Activated T-cell treated with anti-CD3 and anti-CD28 coated beads, Interleukin-2, amount 50 U/mL, for 72 hours (primary cell): Measurements from ENCODE around the gene PTPMT1. TPM values are rescaled to one million over a fixed set of nuclear protein-coding genes. Genes with fewer than 3 reads are reported as not detected.
A peak's percentile ranks its signal among the peaks of the same experiment; 100 is the strongest.

Experiments
- ATAC-seq, 2 donors: fragments of 150-1000 bp; cut with Tn5 transposase; replicated peaks in 1 of 2; 2 replicates each; pipeline ENCODE4 v1.10.0; 2021; ENCODE audit warnings: moderate library complexity in 2 of 2, mild to moderate bottlenecking in 1 of 2
- DNase-seq, 2 donors: peaks; one replicate each; pipeline ENCODE4 v3.0.0; 2021 to 2022; ENCODE audit warnings: mixed read lengths in 1 of 2
- H3K27ac Mint-ChIP-seq: one replicate; pipeline ENCODE4 v1.8.0; 2022; ENCODE audit warnings: mild to moderate bottlenecking, moderate library complexity, mixed read lengths
- H3K27me3 Mint-ChIP-seq: one replicate; pipeline ENCODE4 v1.8.0; 2022; ENCODE audit warnings: low read depth, mixed read lengths
- H3K36me3 Mint-ChIP-seq, 2 donors: one replicate each; pipeline ENCODE4 v1.8.0; 2022; ENCODE audit warnings: mixed read lengths in 2 of 2, mild to moderate bottlenecking in 1 of 2; ENCODE audit not compliant: insufficient read depth in 2 of 2
- H3K4me1 Mint-ChIP-seq: one replicate; pipeline ENCODE4 v1.8.0; 2022; ENCODE audit warnings: low read depth, mixed read lengths
- H3K4me3 Mint-ChIP-seq, 2 donors: one replicate each; pipeline ENCODE4 v1.8.0; 2022; ENCODE audit warnings: mild to moderate bottlenecking in 2 of 2, mixed read lengths in 2 of 2, moderate library complexity in 2 of 2
- H3K9me3 Mint-ChIP-seq, 2 donors: one replicate each; pipeline ENCODE4 v1.8.0; 2022; ENCODE audit warnings: mixed read lengths in 2 of 2
- total RNA-seq, 2 donors: library from RNA; stranded (reverse); gene quantifications; one replicate each; pipeline ENCODE4 v1.2.3, GENCODE V29; 2022

The PTPMT1 gene
- total RNA-seq, 2 donors from 2014 or later: 37.0 to 40.1 TPM

GRCh38 chr11:47572715-47573255 is 7.4 kb downstream of the PTPMT1 start:
- no peak for ATAC-seq
- Mint-ChIP-seq H3K27me3 (no peaks in the 10 kb centered on the region), H3K27ac (no peak overlapping the region), H3K36me3 (peaks cover 4 to 14% of the 10 kb centered on the region in 2 donors), H3K4me3 (no peak overlapping the region), H3K4me1 (peaks cover 38% of the 10 kb centered on the region), H3K9me3 (no peaks in the 10 kb centered on the region)
- DNase-seq: no peak

DNA sequence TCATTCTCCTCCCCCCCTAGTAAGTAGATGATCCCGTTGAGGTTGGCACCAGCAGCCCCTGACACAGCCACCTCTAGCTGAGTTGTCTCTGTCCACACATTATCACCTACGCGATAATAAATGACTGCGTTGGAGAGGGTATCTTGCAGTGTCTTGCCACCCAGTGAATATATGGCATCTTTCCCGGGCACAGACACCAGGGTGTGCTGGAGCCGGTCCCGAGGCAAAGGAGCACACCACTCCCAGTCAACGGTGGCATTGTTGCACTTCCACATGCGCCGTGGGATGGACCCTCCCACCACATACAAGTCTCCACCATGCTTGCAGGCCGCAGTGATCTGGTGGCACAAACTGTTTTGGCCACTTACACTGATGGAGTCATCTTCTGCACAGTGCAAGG is 7.9 kb downstream of the PTPMT1 start:
- Mint-ChIP-seq H3K36me3 (peaks cover 4 to 14% of the 10 kb centered on the region in 2 donors), H3K9me3 (no peaks in the 10 kb centered on the region), H3K27me3 (no peaks in the 10 kb centered on the region), H3K4me3 (no peak overlapping the region), H3K4me1 (peaks cover 44% of the 10 kb centered on the region), H3K27ac (no peak overlapping the region)
- DNase-seq (no peak), ATAC-seq (no peak)

GRCh38 chr11:47577460-47578041 is 12.2 kb downstream of the PTPMT1 start:
- Mint-ChIP-seq H3K9me3 (no peaks in the 10 kb centered on the region), H3K36me3 (peaks cover 11 to 18% of the 10 kb centered on the region in 2 donors), H3K27ac (no peak overlapping the region), H3K4me1 (peaks cover 49% of the 10 kb centered on the region), H3K27me3 (no peaks in the 10 kb centered on the region), H3K4me3 (peak overlapping the region; percentile 90 to 94)
- DNase-seq (no peak), ATAC-seq (no peak)

DNA sequence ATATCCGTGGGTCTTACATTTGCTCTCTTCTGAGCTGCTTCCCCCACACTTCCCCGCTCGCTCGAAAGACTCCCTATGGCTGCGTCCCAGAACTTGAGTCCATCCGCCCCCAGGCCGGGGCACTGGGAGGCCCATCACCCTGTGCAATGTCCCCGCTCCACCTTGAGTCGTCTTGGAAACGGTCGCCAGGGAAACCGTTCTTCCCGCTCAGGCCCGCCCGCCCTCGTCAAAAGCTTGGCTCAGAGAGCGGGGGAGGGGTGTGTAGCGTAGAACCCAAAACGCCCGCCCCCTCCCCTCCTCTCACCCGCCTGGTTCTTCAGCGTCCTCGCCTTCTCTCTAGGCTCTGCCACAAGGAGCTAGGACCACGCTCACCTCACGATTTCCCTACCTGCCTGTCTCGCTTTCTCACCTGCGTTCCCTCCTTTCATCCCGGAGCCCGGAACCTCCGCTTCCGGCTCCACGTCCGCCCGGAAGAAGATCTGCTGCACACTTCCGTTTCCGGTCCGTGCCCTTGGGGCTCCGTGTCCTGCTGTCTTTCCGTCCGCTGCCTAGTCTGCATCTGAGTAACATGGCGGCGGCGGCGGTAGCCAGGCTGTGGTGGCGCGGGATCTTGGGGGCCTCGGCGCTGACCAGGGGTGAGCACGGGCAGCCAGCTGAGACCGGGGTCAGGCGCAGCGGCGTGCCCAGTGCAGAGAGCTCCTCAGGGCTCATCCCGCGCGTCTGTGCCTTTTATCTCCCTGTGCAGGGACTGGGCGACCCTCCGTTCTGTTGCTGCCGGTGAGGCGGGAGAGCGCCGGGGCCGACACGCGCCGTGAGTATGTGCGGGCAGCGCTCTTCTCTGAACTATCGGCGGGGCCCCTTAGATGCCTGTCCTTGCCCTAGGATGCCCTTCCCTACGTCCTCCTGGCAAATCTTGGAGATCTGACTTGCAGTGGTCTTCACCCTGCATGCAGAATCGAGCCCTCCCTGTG is 13.4 kb downstream of the PTPMT1 start, which contains the start of the genes KBTBD4 and NDUFS3:
TSS of gene KBTBD4 (minus strand) at position 447 of the 971 bp plus-strand sequence. CDS start at position 428, 19 bp downstream.
TSS of gene NDUFS3 (plus strand) at position 551 of the 971 bp plus-strand sequence. CDS start at position 569, 18 bp downstream.
- peaks cover 43% of the 10 kb centered on the region for H3K4me1 Mint-ChIP-seq
- peak within 1 kb of the TSS; percentile 90 to 94 for H3K4me3 Mint-ChIP-seq
- DNase-seq (peak; percentile 88 to 92), ATAC-seq (peak; percentile 97)
- peak within 1 kb of the TSS; percentile 97 for H3K27ac Mint-ChIP-seq
- peaks cover 10 to 21% of the 10 kb centered on the region in 2 donors for H3K36me3 Mint-ChIP-seq
- no peaks in the 10 kb centered on the region for H3K27me3 Mint-ChIP-seq
- H3K9me3 Mint-ChIP-seq: no peaks in the 10 kb centered on the region

GRCh38 chr11:47583844-47584243 is 18.4 kb downstream of the PTPMT1 start:
- H3K4me1 Mint-ChIP-seq: peaks cover 14% of the 10 kb centered on the region
- ATAC-seq: no peak
- H3K9me3 Mint-ChIP-seq: no peaks in the 10 kb centered on the region
- no peak overlapping the region for H3K4me3 Mint-ChIP-seq
- H3K27ac Mint-ChIP-seq: no peak overlapping the region
- DNase-seq: no peak
- H3K27me3 Mint-ChIP-seq: no peaks in the 10 kb centered on the region
- peaks cover 12 to 17% of the 10 kb centered on the region in 2 donors for H3K36me3 Mint-ChIP-seq

- ATAC-seq (peak; percentile 3 to 8), DNase-seq (no peak)
- Mint-ChIP-seq H3K27me3 (no peaks in the 10 kb centered on the region), H3K9me3 (no peaks in the 10 kb centered on the region), H3K4me3 (no peak within 1 kb of the TSS), H3K36me3 (peaks cover 9 to 13% of the 10 kb centered on the region in 2 donors), H3K27ac (no peak within 1 kb of the TSS), H3K4me1 (no peaks in the 10 kb centered on the region)
Measured at GRCh38 chr11:47586098-47586855, 20.9 kb downstream of the PTPMT1 start, which contains the start of gene FAM180B. TSS of gene FAM180B (plus strand) at chr11:47586678. CDS start at chr11:47586769, 91 bp downstream.

DNA sequence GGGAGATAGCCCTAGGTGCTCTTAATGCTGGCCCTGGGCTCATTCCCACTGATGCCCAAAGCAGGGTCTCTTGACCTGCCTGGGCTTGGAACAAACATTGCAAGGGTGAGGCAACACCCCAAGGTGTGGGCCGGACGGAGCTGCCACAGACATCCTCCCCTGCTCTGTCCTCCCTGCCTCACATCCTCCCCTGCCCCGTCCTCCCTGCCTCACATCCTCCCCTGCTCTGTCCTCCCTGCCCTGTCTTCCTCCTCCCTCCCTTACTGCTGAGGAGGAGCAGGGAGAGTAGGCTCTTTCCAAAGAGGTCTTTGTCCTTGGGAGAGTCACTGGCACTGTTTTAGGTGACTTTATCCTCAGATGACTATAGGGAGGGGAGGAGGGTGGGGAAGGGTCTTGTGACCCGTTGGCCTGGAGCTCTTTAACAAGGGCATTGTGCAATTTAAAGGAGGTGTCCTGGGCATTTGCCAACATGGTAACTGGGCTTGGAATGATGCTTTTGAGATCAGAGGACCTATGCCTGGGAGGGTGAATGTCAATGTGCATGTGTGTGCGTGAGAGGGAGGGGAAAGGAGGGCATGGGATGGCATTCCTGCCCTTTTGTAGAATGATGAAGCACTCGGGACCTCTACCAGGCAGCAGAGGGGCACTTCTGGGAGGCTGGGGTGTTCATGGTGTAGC is 21.8 kb downstream of the PTPMT1 start:
- no peak overlapping the region for H3K27ac Mint-ChIP-seq
- H3K9me3 Mint-ChIP-seq: no peaks in the 10 kb centered on the region
- ATAC-seq (peak; percentile 9 to 21), DNase-seq (no peak)
- H3K36me3 Mint-ChIP-seq: peaks cover 7 to 13% of the 10 kb centered on the region in 2 donors
- peaks cover 3% of the 10 kb centered on the region for H3K27me3 Mint-ChIP-seq
- no peak overlapping the region for H3K4me3 Mint-ChIP-seq
- H3K4me1 Mint-ChIP-seq: peaks cover 5% of the 10 kb centered on the region

GRCh38 chr11:47587723-47588326 is 22.4 kb downstream of the PTPMT1 start:
- Mint-ChIP-seq H3K27ac (no peak overlapping the region), H3K9me3 (no peaks in the 10 kb centered on the region), H3K27me3 (peaks cover 10% of the 10 kb centered on the region)

GRCh38 chr11:47589118-47589517 is 23.7 kb downstream of the PTPMT1 start:
- H3K27ac Mint-ChIP-seq: no peak overlapping the region
- peaks cover 2 to 7% of the 10 kb centered on the region in 2 donors for H3K36me3 Mint-ChIP-seq
- H3K27me3 Mint-ChIP-seq: peaks cover 23% of the 10 kb centered on the region
- H3K4me1 Mint-ChIP-seq: peaks cover 10% of the 10 kb centered on the region
- DNase-seq: no peak
- H3K4me3 Mint-ChIP-seq: no peak overlapping the region
- H3K9me3 Mint-ChIP-seq: no peaks in the 10 kb centered on the region
- no peak for ATAC-seq

More at GRCh38 chr11:47587723-47588326, 22.4 kb downstream of the PTPMT1 start:
- peaks cover 4 to 13% of the 10 kb centered on the region in 2 donors for H3K36me3 Mint-ChIP-seq
- ATAC-seq: peak in 1 of 2 donors; percentile 6
- no peak for DNase-seq
- H3K4me3 Mint-ChIP-seq: no peak overlapping the region
- peaks cover 5% of the 10 kb centered on the region for H3K4me1 Mint-ChIP-seq

DNA sequence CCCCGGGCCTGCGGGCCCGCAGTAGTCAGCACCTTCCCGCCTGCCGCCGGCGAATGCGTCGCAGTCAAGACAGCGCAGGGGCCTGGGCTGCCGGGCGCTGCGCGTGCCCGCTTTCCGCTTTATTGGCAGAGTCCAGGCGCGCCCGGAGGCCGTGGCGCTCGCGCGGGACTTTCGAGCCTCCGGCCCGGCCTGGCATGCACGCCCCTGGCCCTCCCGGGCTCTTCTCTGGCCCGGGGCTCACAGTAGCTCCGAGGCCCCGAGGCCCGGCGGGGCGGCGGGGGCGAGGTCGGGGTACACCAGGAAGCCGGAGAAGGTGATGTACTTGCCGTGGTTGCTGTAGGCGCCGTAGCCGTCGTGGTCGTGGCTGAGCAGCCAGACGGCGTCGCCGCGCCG is 24.2 kb downstream of the PTPMT1 start:
- Mint-ChIP-seq H3K36me3 (peaks cover 0 to 4% of the 10 kb centered on the region in 2 donors), H3K27me3 (peaks cover 27% of the 10 kb centered on the region), H3K9me3 (no peaks in the 10 kb centered on the region), H3K4me3 (no peak overlapping the region), H3K4me1 (peaks cover 10% of the 10 kb centered on the region), H3K27ac (no peak overlapping the region)
- no peak for ATAC-seq
- no peak for DNase-seq

- H3K9me3 Mint-ChIP-seq: no peaks in the 10 kb centered on the region
- peaks cover 34% of the 10 kb centered on the region for H3K27me3 Mint-ChIP-seq
- H3K36me3 Mint-ChIP-seq: peaks cover 0 to 2% of the 10 kb centered on the region in 2 donors
- H3K4me3 Mint-ChIP-seq: no peak overlapping the region
- no peak for ATAC-seq
- DNase-seq: no peak
- no peak overlapping the region for H3K27ac Mint-ChIP-seq
- H3K4me1 Mint-ChIP-seq: peaks cover 10% of the 10 kb centered on the region
Measured at GRCh38 chr11:47589977-47590861, 24.8 kb downstream of the PTPMT1 start.
